GM19372 (cell line): ENCODE results near the gene LAX1.

Experiments used
- ATAC-seq: cut with Tn5 transposase; IDR thresholded peaks from one replicate; pipeline ENCODE4 v1.9.1; 2021; ENCODE audit warnings: mild to moderate bottlenecking, low read depth, moderate library complexity; ENCODE audit not compliant: unreplicated experiment

LAX1 gene

DNA sequence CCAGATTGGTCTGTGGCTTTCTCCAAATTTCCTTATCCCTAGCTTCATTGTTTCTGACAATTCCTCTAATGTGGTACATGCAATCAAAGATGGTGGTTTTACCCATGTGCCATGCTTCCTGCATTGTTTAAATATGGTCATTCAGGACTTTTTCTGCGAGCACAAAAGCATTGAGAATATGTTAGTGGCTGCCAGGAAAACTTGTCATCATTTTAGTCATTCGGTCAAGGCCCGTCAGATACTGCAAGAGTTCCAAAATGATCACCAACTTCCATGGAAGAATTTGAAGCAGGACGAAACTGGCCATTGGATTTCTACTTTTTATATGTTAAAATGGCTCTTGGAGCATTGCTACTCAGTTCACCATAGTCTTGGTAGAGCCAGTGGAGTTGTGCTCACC is 34.2 kb downstream of the LAX1 start:
- no peak for ATAC-seq

DNA sequence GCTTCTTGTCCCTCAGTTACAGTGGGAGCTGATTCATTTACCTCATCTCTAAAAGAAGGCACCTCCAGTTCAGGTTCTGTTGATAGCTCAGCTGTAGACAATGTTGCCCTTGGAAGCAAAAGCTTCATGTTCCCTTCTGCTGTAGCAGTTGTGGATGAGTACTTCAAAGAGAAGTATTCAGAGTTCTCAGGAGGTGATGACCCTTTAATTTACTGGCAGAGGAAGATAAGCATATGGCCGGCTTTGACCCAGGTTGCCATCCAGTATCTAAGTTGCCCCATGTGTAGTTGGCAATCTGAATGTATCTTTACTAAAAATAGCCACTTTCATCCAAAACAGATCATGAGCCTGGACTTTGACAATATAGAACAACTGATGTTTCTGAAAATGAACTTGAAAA is 35.0 kb downstream of the LAX1 start:
- no peak for ATAC-seq

DNA sequence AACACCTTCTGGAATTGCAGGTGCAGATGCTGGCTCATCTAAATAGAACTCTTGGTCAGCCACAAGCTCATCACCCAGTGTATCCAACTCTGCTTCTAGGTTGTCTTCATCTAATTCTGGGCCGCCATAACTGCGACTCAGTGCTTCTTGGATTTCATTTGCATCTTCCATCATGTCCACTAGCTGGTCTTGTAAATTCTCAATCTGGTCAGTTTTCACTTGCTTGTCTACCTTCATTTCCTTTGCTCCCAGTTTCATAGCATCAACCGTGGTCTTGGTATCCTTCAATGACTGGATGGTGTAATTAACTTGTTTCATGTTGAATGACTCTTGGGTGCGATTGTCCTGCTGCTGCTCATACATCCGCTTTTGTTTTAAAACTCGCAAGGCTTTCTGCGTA is 40.7 kb downstream of the LAX1 start:
- no peak for ATAC-seq

- ATAC-seq, result no peak
Measured at GRCh38 chr1:203807196-203807595, 42.2 kb downstream of the LAX1 start.

GRCh38 chr1:203813581-203814341 is 48.8 kb downstream of the LAX1 start:
- ATAC-seq, result no peak

- no peak for ATAC-seq
Measured at GRCh38 chr1:203818399-203818798, 53.4 kb downstream of the LAX1 start.

GRCh38 chr1:203823306-203823705 is 58.3 kb downstream of the LAX1 start:
- no peak for ATAC-seq
